GM21526 (cell line): Measurements from ENCODE around the gene ADAMTS9.

ENCODE experiments used
- ATAC-seq: cut with Tn5 transposase; IDR thresholded peaks from one replicate; pipeline ENCODE4 v1.9.1; 2021; ENCODE audit warnings: moderate library complexity; ENCODE audit not compliant: unreplicated experiment, low FRiP score

Gene ADAMTS9

DNA sequence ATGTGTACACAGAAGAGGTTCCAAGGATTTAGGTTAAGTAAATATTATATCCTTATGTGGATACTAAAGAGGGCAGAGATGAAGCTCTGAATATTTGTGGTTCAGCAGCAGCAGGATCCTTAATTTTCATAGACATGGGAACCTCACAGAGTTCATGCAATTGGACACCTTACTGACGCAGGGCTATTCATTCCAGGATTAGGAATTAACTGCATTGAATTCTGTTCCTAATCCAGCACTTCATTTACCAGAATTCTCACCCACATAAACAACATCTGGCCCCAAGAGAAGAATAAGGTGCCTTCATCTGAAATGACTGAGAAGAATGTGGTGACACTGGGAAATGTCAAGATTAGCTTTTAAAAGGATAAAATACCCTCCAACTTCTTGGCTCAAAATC, 62.4 kb downstream of the ADAMTS9 start:
- no peak for ATAC-seq

GRCh38 chr3:64623125-64623524, 64.7 kb downstream of the ADAMTS9 start:
- ATAC-seq: no peak

- ATAC-seq: no peak
These were observed 65.9 kb downstream of the ADAMTS9 start for GRCh38 chr3:64621726-64622395.

- ATAC-seq: no peak
These were observed 66.5 kb downstream of the ADAMTS9 start for GRCh38 chr3:64621275-64621674.

DNA sequence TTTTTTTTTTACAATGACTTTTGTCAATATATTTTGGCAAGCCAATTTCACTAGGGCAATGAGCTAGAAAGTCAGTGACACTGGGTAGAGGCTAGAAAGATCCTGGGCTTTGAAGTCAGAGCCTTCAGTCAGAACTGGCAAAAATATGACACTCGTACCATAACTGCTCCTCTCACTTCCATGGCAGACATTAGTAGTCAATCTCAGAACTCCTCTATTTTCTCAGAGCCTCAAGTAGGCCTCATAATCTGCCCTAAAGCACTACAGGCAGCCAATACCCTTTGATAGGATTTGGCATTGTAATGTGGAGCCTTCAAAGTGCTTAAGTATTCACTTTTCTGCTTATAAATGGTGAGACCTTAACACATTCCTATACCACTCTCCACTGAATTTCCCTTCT, 67.8 kb downstream of the ADAMTS9 start:
- ATAC-seq: no peak

DNA sequence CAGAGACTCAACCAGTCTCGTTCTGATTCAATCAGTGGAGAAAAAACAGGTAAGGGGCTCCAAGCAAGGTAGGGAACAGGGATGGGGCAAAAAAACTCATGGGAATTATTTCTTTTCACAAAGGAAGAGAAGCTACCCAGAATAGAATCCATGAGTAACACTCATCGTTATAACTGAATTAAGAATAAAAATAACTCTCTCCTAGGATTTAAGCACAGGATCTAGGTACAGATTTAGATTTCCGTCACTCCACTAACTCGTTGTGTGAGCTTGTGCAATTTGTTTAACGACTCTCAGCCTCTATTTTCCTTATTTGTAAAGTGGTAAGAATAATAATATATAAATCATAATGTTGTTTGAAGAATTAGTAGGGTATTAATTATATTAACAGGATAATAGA, 68.6 kb downstream of the ADAMTS9 start:
- ATAC-seq: no peak

DNA sequence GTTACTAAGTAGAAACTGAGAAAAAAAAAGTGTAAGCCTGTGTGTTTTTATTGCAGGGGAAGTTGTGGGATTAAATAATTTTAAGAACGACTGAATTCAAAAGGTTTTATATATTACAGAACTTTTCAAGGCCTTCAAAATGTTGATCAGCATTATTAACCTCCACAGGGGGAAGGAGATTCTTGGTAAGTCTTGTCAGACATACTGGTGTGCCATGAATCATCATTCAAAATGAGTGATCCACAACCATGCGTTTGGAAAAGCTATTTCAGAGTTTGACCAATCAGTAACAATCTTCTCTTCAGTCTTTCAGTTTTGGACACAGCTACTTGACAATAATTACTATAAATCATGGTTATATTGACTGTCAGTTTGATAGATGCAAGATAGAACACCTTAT, 70.2 kb downstream of the ADAMTS9 start:
- ATAC-seq: no peak

- no peak for ATAC-seq
These were observed 70.8 kb downstream of the ADAMTS9 start for GRCh38 chr3:64616953-64617352.

GRCh38 chr3:64612916-64613526, 74.8 kb downstream of the ADAMTS9 start:
- ATAC-seq: no peak

DNA sequence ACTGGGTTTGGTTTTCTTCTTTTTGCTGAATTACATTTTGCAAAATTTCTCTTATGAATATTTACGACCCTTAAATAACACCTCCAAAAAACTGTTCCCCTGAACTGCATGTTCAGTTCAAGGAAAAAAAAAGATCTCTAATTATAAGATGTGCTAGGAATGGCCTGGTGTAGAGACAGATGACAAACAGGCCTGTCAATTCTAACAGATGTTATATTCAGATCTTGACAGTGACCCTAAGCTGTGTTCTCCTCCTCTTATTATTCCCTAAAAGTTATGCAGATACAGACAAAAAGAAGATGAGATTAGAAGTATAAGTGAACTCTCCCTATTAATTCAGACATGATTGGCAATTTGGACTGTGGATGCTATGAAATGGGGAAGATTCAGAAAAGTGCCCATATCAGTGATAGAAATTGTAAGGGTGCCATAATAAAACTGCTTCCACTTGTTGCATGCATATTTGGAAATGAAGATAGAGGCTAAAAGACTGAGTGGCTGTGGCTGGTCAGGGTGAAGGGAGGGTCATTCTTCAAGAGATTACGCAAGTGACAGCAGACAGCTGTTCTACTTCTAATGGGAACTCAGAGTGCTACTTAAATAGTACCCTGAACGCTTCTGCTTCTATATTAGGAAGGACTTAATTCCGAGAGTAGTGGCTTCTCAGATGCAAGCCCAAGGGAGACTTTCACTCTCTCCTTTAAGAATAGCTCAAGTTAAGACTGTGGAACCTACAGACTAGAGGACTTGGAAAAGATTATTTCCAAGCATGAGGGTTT, 75.5 kb downstream of the ADAMTS9 start:
- no peak for ATAC-seq

DNA sequence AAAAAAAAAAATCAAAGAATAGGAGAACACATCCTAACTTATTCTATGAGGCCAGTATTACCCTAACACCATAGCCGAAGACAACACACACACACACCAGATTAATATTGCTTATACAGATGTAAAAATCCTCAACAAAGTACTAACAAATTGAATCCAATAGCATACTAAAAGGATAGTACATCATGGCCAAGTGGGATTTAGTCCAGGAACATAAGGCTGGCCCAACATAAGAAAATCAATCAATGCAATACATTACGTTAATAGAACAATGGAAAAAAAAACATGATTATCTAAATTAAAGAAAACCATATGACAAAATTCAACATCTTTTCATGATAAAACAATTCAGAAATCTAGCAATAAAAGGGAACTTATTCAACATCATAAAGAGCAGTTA, 79.1 kb downstream of the ADAMTS9 start:
- ATAC-seq: no peak

- no peak for ATAC-seq
These were observed 80.7 kb downstream of the ADAMTS9 start for GRCh38 chr3:64607032-64607551.

GRCh38 chr3:64604313-64604712, 83.5 kb downstream of the ADAMTS9 start:
- ATAC-seq: no peak

GRCh38 chr3:64601824-64602223, 86.0 kb downstream of the ADAMTS9 start:
- no peak for ATAC-seq

GRCh38 chr3:64600246-64600950, 87.4 kb downstream of the ADAMTS9 start:
- ATAC-seq: no peak

- ATAC-seq: no peak
These were observed 88.1 kb downstream of the ADAMTS9 start for GRCh38 chr3:64599651-64600050.

DNA sequence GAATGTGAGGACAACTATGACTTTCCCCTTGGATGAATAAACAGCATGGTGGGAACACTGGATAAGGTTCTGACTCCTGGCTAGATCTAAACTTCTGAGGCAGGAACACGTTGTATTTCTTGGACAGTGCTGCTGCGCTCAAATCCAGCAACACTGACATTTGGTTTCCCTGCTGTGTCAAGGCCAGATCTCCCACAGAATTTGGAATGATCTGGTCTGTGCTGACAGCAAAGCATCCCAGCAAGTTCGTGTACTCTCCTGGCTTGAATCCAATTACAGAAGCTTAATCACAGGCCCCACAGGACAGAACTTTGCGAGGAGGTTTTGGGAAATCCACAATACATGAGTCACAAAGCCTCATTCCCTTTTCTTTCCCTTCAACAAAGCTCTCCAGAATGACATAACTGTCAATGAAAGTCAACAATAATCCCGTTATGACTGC, 92.5 kb downstream of the ADAMTS9 start:
- ATAC-seq: no peak

DNA sequence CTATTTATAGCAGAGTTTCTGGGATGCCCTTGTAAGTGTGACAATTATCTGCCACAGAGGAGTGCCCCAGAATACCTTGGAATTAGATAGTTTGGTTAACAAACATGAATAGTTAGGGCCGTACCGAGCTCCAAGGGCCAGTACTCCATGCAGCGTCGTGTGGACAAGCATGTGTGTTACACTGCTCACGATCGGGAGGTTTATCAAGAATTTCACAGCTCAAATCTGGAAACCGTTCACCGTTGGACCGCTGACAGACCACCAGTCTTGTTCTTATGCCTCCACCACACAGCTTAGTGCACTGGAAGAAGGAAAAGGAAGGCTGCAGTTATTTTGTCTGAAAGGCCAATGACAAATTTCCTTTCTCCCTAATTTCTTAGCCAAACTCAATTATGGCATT, 93.7 kb downstream of the ADAMTS9 start:
- no peak for ATAC-seq

- no peak for ATAC-seq
These were observed 94.5 kb downstream of the ADAMTS9 start for GRCh38 chr3:64593350-64593749.

DNA sequence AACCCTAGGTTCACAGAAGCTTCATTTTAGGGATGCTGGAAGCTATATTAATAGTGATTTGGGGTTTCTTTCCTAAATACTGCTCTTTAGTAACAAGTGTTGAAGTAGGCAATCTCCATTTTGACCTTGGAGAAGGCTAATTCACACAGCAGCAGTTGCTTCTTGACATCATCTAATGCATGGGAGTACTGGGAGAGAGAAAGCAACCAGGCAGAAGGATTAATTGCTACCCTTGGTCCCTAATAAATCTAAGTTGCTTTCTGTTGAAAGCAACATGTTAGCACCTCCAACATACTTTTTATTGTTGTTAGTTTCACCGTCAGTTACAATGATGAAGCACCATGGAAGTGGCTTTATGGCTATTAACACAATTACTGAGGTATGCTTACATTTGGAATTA, 96.2 kb downstream of the ADAMTS9 start:
- no peak for ATAC-seq

DNA sequence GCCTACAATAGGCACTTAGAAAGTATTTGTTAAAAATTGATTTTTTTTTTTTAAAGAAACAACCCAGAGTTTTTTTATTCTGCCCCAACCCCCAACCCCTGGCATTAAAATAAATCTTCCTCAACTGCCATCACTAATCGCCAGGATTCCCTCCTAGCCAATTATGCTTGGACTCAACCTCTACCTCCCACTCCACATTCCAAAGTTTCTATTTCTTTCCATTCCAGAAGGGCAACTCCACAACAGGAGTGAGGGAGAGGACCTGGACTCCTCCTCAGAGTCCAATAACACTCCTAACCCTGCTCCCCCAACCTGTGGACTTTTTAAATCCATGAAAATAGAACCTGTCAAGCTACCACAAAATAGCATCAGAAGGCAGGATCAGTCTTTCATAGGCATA, 99.4 kb downstream of the ADAMTS9 start:
- no peak for ATAC-seq
